Measurements from ENCODE around the gene TMEM259. TPM values are rescaled to one million over a fixed set of nuclear protein-coding genes. Genes with fewer than 3 reads are reported as not detected.

TMEM259 gene
- total and polyA plus RNA-seq, 9 of the 15 experiments (the other 6 are each of a cell fraction or from before 2014, with no cell fraction given): 0.52 to 231 (median 63.6) TPM

DNA sequence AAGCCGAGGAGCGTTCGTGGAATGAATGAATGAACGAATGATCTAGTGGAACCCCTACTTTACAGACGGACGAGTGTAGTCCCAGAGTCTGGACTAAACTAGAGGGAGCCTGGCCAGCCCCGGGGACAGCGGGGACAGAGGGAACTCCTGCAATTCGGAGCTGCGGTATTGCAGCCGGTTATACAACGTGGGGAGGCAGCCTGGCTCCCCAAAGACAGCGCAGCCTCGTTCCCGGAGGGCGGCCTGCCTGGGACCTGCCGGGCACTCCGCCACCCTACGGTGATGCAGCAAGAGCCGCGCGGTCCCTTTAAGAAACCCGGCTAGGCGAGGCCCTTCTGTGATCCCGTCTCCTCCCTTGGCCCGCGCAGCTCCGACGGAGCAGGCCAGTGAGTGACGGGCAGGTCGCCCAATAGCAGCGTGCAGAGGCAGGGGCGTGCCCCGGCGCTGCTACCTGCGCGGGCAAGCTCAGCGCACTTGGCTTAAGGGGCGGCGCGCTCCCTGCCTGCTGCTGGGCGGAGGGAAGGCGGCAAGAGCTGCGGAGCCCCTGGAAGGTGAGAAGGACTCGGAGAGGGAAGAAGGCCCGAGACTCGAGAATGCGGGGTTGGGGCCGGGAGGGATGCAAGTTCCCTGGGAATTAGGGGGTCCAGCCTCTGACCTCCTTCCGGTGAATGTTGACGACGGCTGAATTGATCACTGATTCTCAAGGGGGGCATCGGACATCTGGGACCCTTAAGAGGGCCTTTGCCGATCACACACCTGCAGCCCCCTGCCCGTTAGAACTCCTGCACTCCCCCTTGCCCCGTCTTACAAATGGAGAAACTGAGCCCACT lies 18.9 kb upstream of the TMEM259 start, which contains the start of gene ABCA7 (continued):
- TF ChIP-seq, protein P1, sequence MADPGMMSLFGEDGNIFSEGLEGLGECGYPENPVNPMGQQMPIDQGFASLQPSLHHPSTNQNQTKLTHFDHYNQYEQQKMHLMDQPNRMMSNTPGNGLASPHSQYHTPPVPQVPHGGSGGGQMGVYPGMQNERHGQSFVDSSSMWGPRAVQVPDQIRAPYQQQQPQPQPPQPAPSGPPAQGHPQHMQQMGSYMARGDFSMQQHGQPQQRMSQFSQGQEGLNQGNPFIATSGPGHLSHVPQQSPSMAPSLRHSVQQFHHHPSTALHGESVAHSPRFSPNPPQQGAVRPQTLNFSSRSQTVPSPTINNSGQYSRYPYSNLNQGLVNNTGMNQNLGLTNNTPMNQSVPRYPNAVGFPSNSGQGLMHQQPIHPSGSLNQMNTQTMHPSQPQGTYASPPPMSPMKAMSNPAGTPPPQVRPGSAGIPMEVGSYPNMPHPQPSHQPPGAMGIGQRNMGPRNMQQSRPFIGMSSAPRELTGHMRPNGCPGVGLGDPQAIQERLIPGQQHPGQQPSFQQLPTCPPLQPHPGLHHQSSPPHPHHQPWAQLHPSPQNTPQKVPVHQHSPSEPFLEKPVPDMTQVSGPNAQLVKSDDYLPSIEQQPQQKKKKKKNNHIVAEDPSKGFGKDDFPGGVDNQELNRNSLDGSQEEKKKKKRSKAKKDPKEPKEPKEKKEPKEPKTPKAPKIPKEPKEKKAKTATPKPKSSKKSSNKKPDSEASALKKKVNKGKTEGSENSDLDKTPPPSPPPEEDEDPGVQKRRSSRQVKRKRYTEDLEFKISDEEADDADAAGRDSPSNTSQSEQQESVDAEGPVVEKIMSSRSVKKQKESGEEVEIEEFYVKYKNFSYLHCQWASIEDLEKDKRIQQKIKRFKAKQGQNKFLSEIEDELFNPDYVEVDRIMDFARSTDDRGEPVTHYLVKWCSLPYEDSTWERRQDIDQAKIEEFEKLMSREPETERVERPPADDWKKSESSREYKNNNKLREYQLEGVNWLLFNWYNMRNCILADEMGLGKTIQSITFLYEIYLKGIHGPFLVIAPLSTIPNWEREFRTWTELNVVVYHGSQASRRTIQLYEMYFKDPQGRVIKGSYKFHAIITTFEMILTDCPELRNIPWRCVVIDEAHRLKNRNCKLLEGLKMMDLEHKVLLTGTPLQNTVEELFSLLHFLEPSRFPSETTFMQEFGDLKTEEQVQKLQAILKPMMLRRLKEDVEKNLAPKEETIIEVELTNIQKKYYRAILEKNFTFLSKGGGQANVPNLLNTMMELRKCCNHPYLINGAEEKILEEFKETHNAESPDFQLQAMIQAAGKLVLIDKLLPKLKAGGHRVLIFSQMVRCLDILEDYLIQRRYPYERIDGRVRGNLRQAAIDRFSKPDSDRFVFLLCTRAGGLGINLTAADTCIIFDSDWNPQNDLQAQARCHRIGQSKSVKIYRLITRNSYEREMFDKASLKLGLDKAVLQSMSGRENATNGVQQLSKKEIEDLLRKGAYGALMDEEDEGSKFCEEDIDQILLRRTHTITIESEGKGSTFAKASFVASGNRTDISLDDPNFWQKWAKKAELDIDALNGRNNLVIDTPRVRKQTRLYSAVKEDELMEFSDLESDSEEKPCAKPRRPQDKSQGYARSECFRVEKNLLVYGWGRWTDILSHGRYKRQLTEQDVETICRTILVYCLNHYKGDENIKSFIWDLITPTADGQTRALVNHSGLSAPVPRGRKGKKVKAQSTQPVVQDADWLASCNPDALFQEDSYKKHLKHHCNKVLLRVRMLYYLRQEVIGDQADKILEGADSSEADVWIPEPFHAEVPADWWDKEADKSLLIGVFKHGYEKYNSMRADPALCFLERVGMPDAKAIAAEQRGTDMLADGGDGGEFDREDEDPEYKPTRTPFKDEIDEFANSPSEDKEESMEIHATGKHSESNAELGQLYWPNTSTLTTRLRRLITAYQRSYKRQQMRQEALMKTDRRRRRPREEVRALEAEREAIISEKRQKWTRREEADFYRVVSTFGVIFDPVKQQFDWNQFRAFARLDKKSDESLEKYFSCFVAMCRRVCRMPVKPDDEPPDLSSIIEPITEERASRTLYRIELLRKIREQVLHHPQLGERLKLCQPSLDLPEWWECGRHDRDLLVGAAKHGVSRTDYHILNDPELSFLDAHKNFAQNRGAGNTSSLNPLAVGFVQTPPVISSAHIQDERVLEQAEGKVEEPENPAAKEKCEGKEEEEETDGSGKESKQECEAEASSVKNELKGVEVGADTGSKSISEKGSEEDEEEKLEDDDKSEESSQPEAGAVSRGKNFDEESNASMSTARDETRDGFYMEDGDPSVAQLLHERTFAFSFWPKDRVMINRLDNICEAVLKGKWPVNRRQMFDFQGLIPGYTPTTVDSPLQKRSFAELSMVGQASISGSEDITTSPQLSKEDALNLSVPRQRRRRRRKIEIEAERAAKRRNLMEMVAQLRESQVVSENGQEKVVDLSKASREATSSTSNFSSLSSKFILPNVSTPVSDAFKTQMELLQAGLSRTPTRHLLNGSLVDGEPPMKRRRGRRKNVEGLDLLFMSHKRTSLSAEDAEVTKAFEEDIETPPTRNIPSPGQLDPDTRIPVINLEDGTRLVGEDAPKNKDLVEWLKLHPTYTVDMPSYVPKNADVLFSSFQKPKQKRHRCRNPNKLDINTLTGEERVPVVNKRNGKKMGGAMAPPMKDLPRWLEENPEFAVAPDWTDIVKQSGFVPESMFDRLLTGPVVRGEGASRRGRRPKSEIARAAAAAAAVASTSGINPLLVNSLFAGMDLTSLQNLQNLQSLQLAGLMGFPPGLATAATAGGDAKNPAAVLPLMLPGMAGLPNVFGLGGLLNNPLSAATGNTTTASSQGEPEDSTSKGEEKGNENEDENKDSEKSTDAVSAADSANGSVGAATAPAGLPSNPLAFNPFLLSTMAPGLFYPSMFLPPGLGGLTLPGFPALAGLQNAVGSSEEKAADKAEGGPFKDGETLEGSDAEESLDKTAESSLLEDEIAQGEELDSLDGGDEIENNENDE (IDR thresholded peaks at IDR 0.05; ENCODE audit: low read depth, low read length): no peak
- no peak for TF ChIP-seq ETV1 (tag; conservative IDR thresholded peaks at IDR 0.05; ENCODE audit: low read depth)
- no peak for TF ChIP-seq WHSC1 (IDR thresholded peaks at IDR 0.05; ENCODE audit: low read length)
- no peak for TF ChIP-seq RBM34 (IDR thresholded peaks at IDR 0.05; ENCODE audit: borderline replicate concordance, insufficient read depth, low read length)
- TF ChIP-seq, protein P2, sequence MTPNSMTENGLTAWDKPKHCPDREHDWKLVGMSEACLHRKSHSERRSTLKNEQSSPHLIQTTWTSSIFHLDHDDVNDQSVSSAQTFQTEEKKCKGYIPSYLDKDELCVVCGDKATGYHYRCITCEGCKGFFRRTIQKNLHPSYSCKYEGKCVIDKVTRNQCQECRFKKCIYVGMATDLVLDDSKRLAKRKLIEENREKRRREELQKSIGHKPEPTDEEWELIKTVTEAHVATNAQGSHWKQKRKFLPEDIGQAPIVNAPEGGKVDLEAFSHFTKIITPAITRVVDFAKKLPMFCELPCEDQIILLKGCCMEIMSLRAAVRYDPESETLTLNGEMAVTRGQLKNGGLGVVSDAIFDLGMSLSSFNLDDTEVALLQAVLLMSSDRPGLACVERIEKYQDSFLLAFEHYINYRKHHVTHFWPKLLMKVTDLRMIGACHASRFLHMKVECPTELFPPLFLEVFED (CRISPR knock-in tag; conservative IDR thresholded peaks at IDR 0.05): peak; percentile 59; the same call in 1 of the 2 replicates
- TF ChIP-seq SIN3B (IDR thresholded peaks at IDR 0.05; ENCODE audit: low read depth): no peak
- peak; percentile 58 for TF ChIP-seq XRCC5 (IDR thresholded peaks at IDR 0.05; ENCODE audit: low read depth, low read length)
- no peak for TF ChIP-seq ZFPM2 (CRISPR knock-in tag; IDR thresholded peaks at IDR 0.05)
- peak; percentile 92 for TF ChIP-seq FOS (IDR thresholded peaks at IDR 0.05; ENCODE audit: extremely low read depth, insufficient read length)
- TF ChIP-seq TCF15 (CRISPR knock-in tag; IDR thresholded peaks at IDR 0.05): no peak
- TF ChIP-seq KLF6 (CRISPR knock-in tag; IDR thresholded peaks at IDR 0.05; ENCODE audit: borderline replicate concordance): no peak
- TF ChIP-seq BCL6 (CRISPR knock-in tag; IDR thresholded peaks at IDR 0.05): no peak
- TF ChIP-seq ZNF655 (CRISPR knock-in tag; IDR thresholded peaks at IDR 0.05): no peak
